ENCODE results near the gene MSANTD1. TPM values are rescaled to one million over a fixed set of nuclear protein-coding genes. Genes with fewer than 3 reads are reported as not detected.
A peak's percentile ranks its signal among the peaks of the same experiment; 100 is the strongest.

Gene MSANTD1
- total and polyA plus RNA-seq, 2 donors = 0.24 to 0.85 TPM

- H3K4me3 ChIP-seq (ENCODE audit: low read depth, low read length) = no peak overlapping the region
- no peaks in the 10 kb centered on the region for H3K36me3 ChIP-seq (ENCODE audit: insufficient read depth)
- no peaks in the 10 kb centered on the region for H3K4me1 ChIP-seq (ENCODE audit: insufficient read depth)
- no peak overlapping the region for H3K27ac ChIP-seq (ENCODE audit: low read depth)
- DNase-seq (ENCODE audit: extremely low spot score) = peak; percentile 67
- 44% methylated on average over 17 of the region's 17 CpGs for WGBS
Measured at GRCh38 chr4:3241898-3242524, 6.9 kb upstream of the MSANTD1 start.

GRCh38 chr4:3243136-3243780, 5.7 kb upstream of the MSANTD1 start:
- WGBS = 73% methylated on average over 23 of the region's 23 CpGs
- Histone ChIP-seq H3K27ac (ENCODE audit: low read depth) (no peak overlapping the region), H3K4me1 (ENCODE audit: insufficient read depth) (no peaks in the 10 kb centered on the region), H3K4me3 (ENCODE audit: low read depth, low read length) (no peak overlapping the region), H3K36me3 (ENCODE audit: insufficient read depth) (no peaks in the 10 kb centered on the region)
- DNase-seq (ENCODE audit: extremely low spot score) = no peak

GRCh38 chr4:3244002-3244401, 5.0 kb upstream of the MSANTD1 start:
- 74% methylated on average over 1 of the region's 1 CpG for WGBS

GRCh38 chr4:3244747-3245146, 4.2 kb upstream of the MSANTD1 start:
- H3K4me1 ChIP-seq (ENCODE audit: insufficient read depth) = no peaks in the 10 kb centered on the region
- WGBS = 89% methylated on average over 9 of the region's 9 CpGs

More at GRCh38 chr4:3244002-3244401, 5.0 kb upstream of the MSANTD1 start:
- H3K4me1 ChIP-seq (ENCODE audit: insufficient read depth) = no peaks in the 10 kb centered on the region
- no peak overlapping the region for H3K4me3 ChIP-seq (ENCODE audit: low read depth, low read length)
- H3K27ac ChIP-seq (ENCODE audit: low read depth) = no peak overlapping the region
- H3K36me3 ChIP-seq (ENCODE audit: insufficient read depth) = no peaks in the 10 kb centered on the region
- no peak for DNase-seq (ENCODE audit: extremely low spot score)

GRCh38 chr4:3245676-3246075, 3.3 kb upstream of the MSANTD1 start:
- no peak for DNase-seq (ENCODE audit: extremely low spot score)
- no peaks in the 10 kb centered on the region for H3K4me1 ChIP-seq (ENCODE audit: insufficient read depth)
- 93% methylated on average over 6 of the region's 6 CpGs for WGBS
- no peaks in the 10 kb centered on the region for H3K36me3 ChIP-seq (ENCODE audit: insufficient read depth)
- no peak overlapping the region for H3K4me3 ChIP-seq (ENCODE audit: low read depth, low read length)
- H3K27ac ChIP-seq (ENCODE audit: low read depth) = no peak overlapping the region

More at GRCh38 chr4:3244747-3245146, 4.2 kb upstream of the MSANTD1 start:
- no peak for DNase-seq (ENCODE audit: extremely low spot score)
- Histone ChIP-seq H3K36me3 (ENCODE audit: insufficient read depth) (no peaks in the 10 kb centered on the region), H3K27ac (ENCODE audit: low read depth) (no peak overlapping the region), H3K4me3 (ENCODE audit: low read depth, low read length) (no peak overlapping the region)

GRCh38 chr4:3246458-3247398, 2.2 kb upstream of the MSANTD1 start:
- Histone ChIP-seq H3K4me3 (ENCODE audit: low read depth, low read length) (no peak overlapping the region), H3K27ac (ENCODE audit: low read depth) (no peak overlapping the region), H3K4me1 (ENCODE audit: insufficient read depth) (no peaks in the 10 kb centered on the region), H3K36me3 (ENCODE audit: insufficient read depth) (no peaks in the 10 kb centered on the region)
- WGBS = 77% methylated on average over 16 of the region's 16 CpGs
- no peak for DNase-seq (ENCODE audit: extremely low spot score)

- DNase-seq (ENCODE audit: extremely low spot score) = no peak
- H3K4me3 ChIP-seq (ENCODE audit: low read depth, low read length) = no peak overlapping the region
- H3K27ac ChIP-seq (ENCODE audit: low read depth) = no peak overlapping the region
- H3K36me3 ChIP-seq (ENCODE audit: insufficient read depth) = no peaks in the 10 kb centered on the region
- 96% methylated on average over 21 of the region's 21 CpGs for WGBS
- H3K4me1 ChIP-seq (ENCODE audit: insufficient read depth) = no peaks in the 10 kb centered on the region
Measured at GRCh38 chr4:3247399-3248177, 1.4 kb upstream of the MSANTD1 start.

GRCh38 chr4:3248178-3248480, 830 bp upstream of the MSANTD1 start:
- H3K27ac ChIP-seq (ENCODE audit: low read depth) = no peak overlapping the region
- DNase-seq (ENCODE audit: extremely low spot score) = no peak
- H3K36me3 ChIP-seq (ENCODE audit: insufficient read depth) = no peaks in the 10 kb centered on the region
- no peaks in the 10 kb centered on the region for H3K4me1 ChIP-seq (ENCODE audit: insufficient read depth)
- no peak overlapping the region for H3K4me3 ChIP-seq (ENCODE audit: low read depth, low read length)
- WGBS = 93% methylated on average over 14 of the region's 14 CpGs

GRCh38 chr4:3249711-3250437, 915 bp downstream of the MSANTD1 start:
- H3K27ac ChIP-seq (ENCODE audit: low read depth) = no peak overlapping the region
- H3K4me1 ChIP-seq (ENCODE audit: insufficient read depth) = no peaks in the 10 kb centered on the region
- DNase-seq (ENCODE audit: extremely low spot score) = no peak
- 96% methylated on average over 20 of the region's 20 CpGs for WGBS
- no peaks in the 10 kb centered on the region for H3K36me3 ChIP-seq (ENCODE audit: insufficient read depth)
- H3K4me3 ChIP-seq (ENCODE audit: low read depth, low read length) = no peak overlapping the region

GRCh38 chr4:3250438-3250955, 1.5 kb downstream of the MSANTD1 start:
- Histone ChIP-seq H3K36me3 (ENCODE audit: insufficient read depth) (no peaks in the 10 kb centered on the region), H3K4me3 (ENCODE audit: low read depth, low read length) (no peak overlapping the region), H3K27ac (ENCODE audit: low read depth) (no peak overlapping the region), H3K4me1 (ENCODE audit: insufficient read depth) (no peaks in the 10 kb centered on the region)
- 87% methylated on average over 14 of the region's 14 CpGs for WGBS
- DNase-seq (ENCODE audit: extremely low spot score) = no peak

GRCh38 chr4:3250956-3251690, 2.2 kb downstream of the MSANTD1 start:
- no peaks in the 10 kb centered on the region for H3K36me3 ChIP-seq (ENCODE audit: insufficient read depth)
- no peak overlapping the region for H3K4me3 ChIP-seq (ENCODE audit: low read depth, low read length)
- DNase-seq (ENCODE audit: extremely low spot score) = no peak
- WGBS = 91% methylated on average over 19 of the region's 19 CpGs
- H3K4me1 ChIP-seq (ENCODE audit: insufficient read depth) = no peaks in the 10 kb centered on the region
- no peak overlapping the region for H3K27ac ChIP-seq (ENCODE audit: low read depth)

All from urinary bladder (tissue), 4 donors.